H1 (cell line): ENCODE data around the gene CAMKMT. TPM values are rescaled to one million over a fixed set of nuclear protein-coding genes. Genes with fewer than 3 reads are reported as not detected.

Source experiments
- CTCF ChIA-PET: fragments of 300-600 bp; sonication (Branson Sonifier 250); formaldehyde crosslinking; loops from one replicate; lab custom pipeline; 2021; ENCODE audit not compliant: partially characterized antibody; lab: Charles Lee
- POLR2A ChIA-PET: fragments of 300-600 bp; sonication (Branson Sonifier 250); formaldehyde crosslinking; loops from one replicate; lab custom pipeline; 2021; ENCODE audit warnings: inconsistent platforms; ENCODE audit not compliant: partially characterized antibody; lab: Charles Lee
- DNase-seq, 2 experiments: peaks; one replicate each; pipeline versions ENCODE4 v3.0.0 to v3.0.0-alpha.2; 2010 to 2022; ENCODE audit warnings: low spot score in 2 of 2, low read depth in 1 of 2, mixed read lengths in 1 of 2
- FAIRE-seq: peaks from 2 replicates; lab custom pipeline; 2011; peaks lifted over from hg19 to GRCh38; lab: Jason Lieb, UNC
- H2AFZ ChIP-seq: 2 replicates; pipeline ENCODE4 v1.8.1; 2012; ENCODE audit warnings: low read length, inconsistent platforms
- H2AK5ac ChIP-seq: 2 replicates; pipeline ENCODE4 v1.6.1; 2013; ENCODE audit warnings: low read depth, low read length
- H2BK120ac ChIP-seq: replicated peaks from 2 replicates; pipeline ENCODE3; 2013; ENCODE audit warnings: low read depth, low read length, inconsistent platforms
- H2BK12ac ChIP-seq: 2 replicates; pipeline ENCODE4 v1.6.1; 2013; ENCODE audit warnings: low read depth, low read length
- H2BK15ac ChIP-seq: 2 replicates; pipeline ENCODE4 v1.6.1; 2013; ENCODE audit warnings: low read length
- H2BK20ac ChIP-seq: 2 replicates; pipeline ENCODE4 v1.6.1; 2013; ENCODE audit warnings: low read length
- H2BK5ac ChIP-seq: 2 replicates; pipeline ENCODE4 v1.6.1; 2013; ENCODE audit warnings: low read depth, low read length
- H3K14ac ChIP-seq: 2 replicates; pipeline ENCODE4 v1.6.1; 2013; ENCODE audit warnings: inconsistent platforms; ENCODE audit not compliant: insufficient read length
- H3K18ac ChIP-seq: 2 replicates; pipeline ENCODE4 v1.6.1; 2013; ENCODE audit warnings: low read length; ENCODE audit errors: extremely low read depth
- H3K23ac ChIP-seq: 2 replicates; pipeline ENCODE4 v1.6.1; 2013; ENCODE audit warnings: inconsistent platforms; ENCODE audit not compliant: insufficient read length
- H3K23me2 ChIP-seq: 2 replicates; pipeline ENCODE4 v1.6.1; 2013; ENCODE audit warnings: low read depth, low read length
- H3K27ac ChIP-seq: 2 replicates; pipeline ENCODE4 v1.6.1; 2011; ENCODE audit warnings: low read depth, low read length, inconsistent platforms
- H3K27me3 ChIP-seq, 4 experiments: replicated peaks in 1 of 4; 1 replicate in 1 of 4; 2 replicates in 3 of 4; pipeline versions ENCODE4 v1.6.1 to v1.8.1; 2011 to 2013; ENCODE audit warnings: low read length in 3 of 4, mild to moderate bottlenecking in 3 of 4, inconsistent platforms in 2 of 4, mixed read lengths in 2 of 4, moderate library complexity in 1 of 4; ENCODE audit not compliant: control insufficient read depth in 3 of 4, insufficient read depth in 3 of 4; ENCODE audit errors: extremely low read depth in 1 of 4
- H3K36me3 ChIP-seq, 4 experiments: 2 replicates each; pipeline versions ENCODE4 v1.6.1 to v1.8.1; 2011 to 2013; ENCODE audit warnings: mild to moderate bottlenecking in 4 of 4, low read length in 3 of 4, moderate library complexity in 2 of 4, control low read depth in 1 of 4, inconsistent platforms in 1 of 4; ENCODE audit not compliant: insufficient read depth in 4 of 4, control insufficient read depth in 2 of 4
- H3K4ac ChIP-seq: replicated peaks from 2 replicates; pipeline ENCODE3; 2013; ENCODE audit warnings: low read length, low read depth, mixed read lengths, inconsistent platforms; ENCODE audit not compliant: insufficient read length
- H3K4me1 ChIP-seq, 4 experiments: replicated peaks in 1 of 4; 1 replicate in 1 of 4; 2 replicates in 3 of 4; pipeline versions ENCODE4 v1.6.1 to v1.8.1; 2011 to 2013; ENCODE audit warnings: low read length in 3 of 4, inconsistent platforms in 2 of 4, mixed read lengths in 1 of 4; ENCODE audit not compliant: insufficient read depth in 4 of 4, control insufficient read depth in 3 of 4
- H3K4me2 ChIP-seq, 2 experiments: 2 replicates each; pipeline versions ENCODE4 v1.6.1 to v1.8.1; 2011 to 2013; ENCODE audit warnings: low read depth in 2 of 2, low read length in 2 of 2, control low read depth in 1 of 2, inconsistent platforms in 1 of 2, mild to moderate bottlenecking in 1 of 2; ENCODE audit not compliant: insufficient read depth in 1 of 2
- H3K4me3 ChIP-seq, 4 experiments: fragments of 200-600, 300-600 bp in 1 of 4; sonication (generic), shearing (Covaris generic), sonication (Bioruptor Twin) in 1 of 4; 2 replicates each; pipeline versions ENCODE4 v1.5.1 to v1.8.1; 2011 to 2016; ENCODE audit warnings: low read length in 4 of 4, low read depth in 3 of 4, control low read depth in 2 of 4, inconsistent platforms in 2 of 4, mild to moderate bottlenecking in 2 of 4, mixed read lengths in 1 of 4, moderate library complexity in 1 of 4; ENCODE audit not compliant: insufficient read depth in 2 of 4; ENCODE audit errors: extremely low read depth in 1 of 4
- H3K56ac ChIP-seq: replicated peaks from 2 replicates; pipeline ENCODE3; 2013; ENCODE audit warnings: low read depth, mild to moderate bottlenecking, mixed read lengths, low read length, inconsistent platforms; ENCODE audit not compliant: insufficient read length
- H3K79me1 ChIP-seq: 2 replicates; pipeline ENCODE4 v1.6.1; 2013; ENCODE audit warnings: low read depth, low read length, control low read depth
- H3K79me2 ChIP-seq, 2 experiments: 2 replicates each; pipeline versions ENCODE4 v1.6.1 to v1.8.1; 2012 to 2013; ENCODE audit warnings: low read length in 2 of 2, mild to moderate bottlenecking in 2 of 2, inconsistent platforms in 1 of 2; ENCODE audit not compliant: insufficient read depth in 2 of 2, control insufficient read depth in 1 of 2
- H3K9ac ChIP-seq, 4 experiments: replicated peaks in 1 of 4; 1 replicate in 1 of 4; 2 replicates in 3 of 4; pipeline versions ENCODE4 v1.6.1 to v1.8.1; 2011 to 2013; ENCODE audit warnings: low read depth in 3 of 4, low read length in 3 of 4, control low read depth in 2 of 4, mild to moderate bottlenecking in 2 of 4, moderate library complexity in 2 of 4, inconsistent platforms in 1 of 4; ENCODE audit errors: extremely low read depth in 1 of 4
- H3K9me3 ChIP-seq, 2 experiments: 2 replicates each; pipeline versions ENCODE4 v1.6.1 to v1.8.1; 2012 to 2013; ENCODE audit warnings: mild to moderate bottlenecking in 2 of 2, moderate library complexity in 2 of 2, control low read depth in 1 of 2, inconsistent platforms in 1 of 2, low read depth in 1 of 2, low read length in 1 of 2, mixed read lengths in 1 of 2; ENCODE audit not compliant: insufficient read depth in 2 of 2
- H4K20me1 ChIP-seq, 2 experiments: replicated peaks in 1 of 2; 2 replicates each; pipeline versions ENCODE3 to v1.8.1; 2011 to 2013; ENCODE audit warnings: inconsistent platforms in 2 of 2, low read length in 2 of 2, mild to moderate bottlenecking in 1 of 2; ENCODE audit not compliant: insufficient read depth in 2 of 2, control insufficient read depth in 1 of 2
- H4K5ac ChIP-seq: 2 replicates; pipeline ENCODE4 v1.6.1; 2013; ENCODE audit warnings: low read length, low read depth, mixed read lengths, inconsistent platforms; ENCODE audit not compliant: insufficient read length
- H4K8ac ChIP-seq: 2 replicates; pipeline ENCODE4 v1.8.0; 2013; ENCODE audit warnings: mild to moderate bottlenecking, moderate library complexity, low read length, inconsistent platforms; ENCODE audit not compliant: insufficient read depth; ENCODE audit errors: extremely low read depth
- H4K91ac ChIP-seq: replicated peaks from 2 replicates; pipeline ENCODE3; 2013; ENCODE audit warnings: low read length, mixed read lengths, inconsistent platforms; ENCODE audit not compliant: insufficient read length
- ATF3 ChIP-seq: IDR thresholded peaks from 2 replicates; pipeline ENCODE4 v1.6.1; 2011; ENCODE audit warnings: low read depth, mild to moderate bottlenecking, low read length; ENCODE audit not compliant: insufficient read depth
- HDAC2 ChIP-seq, 2 experiments: fragments of 300-600 bp in 1 of 2; sonication (generic) in 1 of 2; IDR thresholded peaks; 2 replicates each; pipeline ENCODE4 v1.6.1; 2011 to 2012; ENCODE audit warnings: low read depth in 2 of 2, low read length in 2 of 2, mild to moderate bottlenecking in 2 of 2, moderate library complexity in 2 of 2, borderline replicate concordance in 1 of 2, inconsistent platforms in 1 of 2
- KDM4A ChIP-seq: IDR thresholded peaks from one replicate; pipeline ENCODE4 v1.7.1; 2012; ENCODE audit warnings: low read depth, mild to moderate bottlenecking, moderate library complexity, low read length, inconsistent platforms; ENCODE audit not compliant: severe bottlenecking
- PHF8 ChIP-seq: fragments of 200-600 bp; sonication (generic); conservative IDR thresholded peaks from 2 replicates; pipeline ENCODE4 v1.7.1; 2012; ENCODE audit warnings: low read depth, mild to moderate bottlenecking, inconsistent platforms, low read length, moderate library complexity
- SRF ChIP-seq: IDR thresholded peaks from 2 replicates; pipeline ENCODE4 v1.6.1; 2011; ENCODE audit warnings: mild to moderate bottlenecking, low read depth, low read length, moderate library complexity
- WGBS, 2 experiments: shearing (Covaris generic) in 1 of 2; methylation state at CpG; one replicate each; pipeline versions ENCODE4 v1.1.6 to v1.1.7; 2013 to 2015; ENCODE audit warnings: low lambda C conversion rate in 2 of 2, mixed read lengths in 2 of 2, inconsistent platforms in 1 of 2, low coverage in 1 of 2, missing lambda C conversion rate in 1 of 2; ENCODE audit not compliant: insufficient replicate concordance in 2 of 2, insufficient coverage in 1 of 2, insufficient read length in 1 of 2; ENCODE audit errors: extremely low coverage in 1 of 2, missing lambda C conversion rate in 1 of 2; 5-methylcytosine and 5-hydroxymethylcytosine counted together
- polyA plus RNA-seq, 7 experiments: library from polyadenylated mRNA; depleted of rRNA in 3 of 7; stranded (reverse) in 5 of 7; unstranded in 2 of 7; fragments of >200 nt in 5 of 7; fragments of 200-250 nt in 2 of 7; gene quantifications; 1 replicate in 5 of 7; 2 replicates in 1 of 7; 4 replicates in 1 of 7; pipeline versions ENCODE4 v1.2.1 to v1.2.3, GENCODE V29; 2011 to 2013; ENCODE audit warnings: missing spikeins in 2 of 7, mixed read lengths in 2 of 7
- total RNA-seq: library from RNA; stranded (reverse); fragmentation: NEBNext Ultra II Directional; extraction: Animal tissue kit (Norgen Biotek cat#: 25700); gene quantifications from 2 replicates; pipeline ENCODE4 v1.2.1, GENCODE V29; 2021

The CAMKMT gene
- total and polyA plus RNA-seq, 2 of the 8 experiments (the other 6 are each of a cell fraction or from before 2014, with no cell fraction given): 14.7 to 22.4 TPM

GRCh38 chr2:44494006-44494405, 132.3 kb downstream of the CAMKMT start:
- ChIA-PET POLR2A (interaction anchor here (1.7 kb wide), 1 partner anchor 13 kb away, joined by 4 read pairs; no protein-coding TSS in a partner anchor), CTCF (interaction anchor here (1.5 kb wide), 1 partner anchor 14 kb away, joined by 4 read pairs; no protein-coding TSS in a partner anchor)
- Histone ChIP-seq H2BK5ac (no peak overlapping the region), H3K79me1 (no peaks in the 10 kb centered on the region), H2BK120ac (no peak overlapping the region), H4K91ac (no peak overlapping the region), H3K79me2 (no peaks in the 10 kb centered on the region), H3K27me3 (no peaks in the 10 kb centered on the region), H3K36me3 (no peaks in the 10 kb centered on the region), H4K20me1 (no peaks in the 10 kb centered on the region), H2BK15ac (no peak overlapping the region), H4K5ac (no peak overlapping the region), H3K9me3 (no peaks in the 10 kb centered on the region), H2AFZ (no peak overlapping the region), H2BK20ac (no peak overlapping the region), H3K56ac (no peak overlapping the region), H3K4ac (no peak overlapping the region), H3K23me2 (no peaks in the 10 kb centered on the region), H4K8ac (no peak overlapping the region), H3K4me3 (no peak overlapping the region), H3K18ac (no peak overlapping the region), H3K9ac (no peak overlapping the region), H2BK12ac (no peak overlapping the region), H3K4me1 (peaks cover 0 to 7% (median 0%) of the 10 kb centered on the region in 4 experiments; a peak in 2 of 7 replicates), H2AK5ac (no peak overlapping the region), H3K14ac (no peak overlapping the region), H3K27ac (no peak overlapping the region), H3K4me2 (no peak overlapping the region), H3K23ac (no peak overlapping the region)
- 83% methylated on average over 2 of the region's 2 CpGs; no CpG with 5 or more reads in 1 of the 2 experiments for WGBS, 2 experiments
- FAIRE-seq: no peak
- DNase-seq: no peak
- TF ChIP-seq SRF (no peak), ATF3 (no peak), KDM4A (no peak), PHF8 (no peak), HDAC2 (IDR thresholded peaks at IDR 0.05; ENCODE audit: borderline replicate concordance in 1 of 2, low read depth in 2 of 2, low read length in 2 of 2) (no peak)
